Mammary epithelial cell (primary cell): Measurements from ENCODE around the gene FPR1.

Source experiments
- EZH2 ChIP-seq: IDR thresholded peaks from 2 replicates; pipeline ENCODE4 v1.6.1; 2012; ENCODE audit warnings: low read length, inconsistent platforms, borderline replicate concordance
- TF ChIP-seq, protein P1 (sequence below), 2 donors: IDR thresholded peaks in 1 of 2; conservative IDR thresholded peaks in 1 of 2; 2 replicates each; pipeline ENCODE4 v1.5.1; 2011 to 2012; ENCODE audit warnings: inconsistent platforms in 2 of 2, low read length in 2 of 2, mild to moderate bottlenecking in 2 of 2, control low read depth in 1 of 2, low read depth in 1 of 2; ENCODE audit not compliant: insufficient read depth in 1 of 2; ENCODE audit errors: extremely low read depth in 1 of 2

DNA sequence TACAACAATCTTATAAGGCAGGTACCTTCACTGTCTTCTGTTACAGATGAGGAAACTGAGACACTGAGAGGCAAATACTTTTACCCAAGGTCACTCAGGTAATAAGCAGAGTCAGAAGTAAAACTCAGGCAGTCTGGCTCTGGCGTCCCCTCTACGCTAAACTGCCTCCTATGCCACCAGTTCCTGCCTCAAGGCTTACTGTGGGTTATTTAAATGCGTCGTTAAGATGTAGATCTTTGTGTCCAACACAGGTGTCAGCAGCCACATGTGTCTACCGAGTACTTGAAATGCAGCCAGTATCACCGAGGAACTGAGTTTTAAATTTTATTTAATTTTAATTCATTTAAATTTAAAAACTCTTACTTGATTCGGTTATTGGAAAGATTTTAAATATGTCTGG is 29.8 kb downstream of the FPR1 start:
- TF ChIP-seq, protein P1, sequence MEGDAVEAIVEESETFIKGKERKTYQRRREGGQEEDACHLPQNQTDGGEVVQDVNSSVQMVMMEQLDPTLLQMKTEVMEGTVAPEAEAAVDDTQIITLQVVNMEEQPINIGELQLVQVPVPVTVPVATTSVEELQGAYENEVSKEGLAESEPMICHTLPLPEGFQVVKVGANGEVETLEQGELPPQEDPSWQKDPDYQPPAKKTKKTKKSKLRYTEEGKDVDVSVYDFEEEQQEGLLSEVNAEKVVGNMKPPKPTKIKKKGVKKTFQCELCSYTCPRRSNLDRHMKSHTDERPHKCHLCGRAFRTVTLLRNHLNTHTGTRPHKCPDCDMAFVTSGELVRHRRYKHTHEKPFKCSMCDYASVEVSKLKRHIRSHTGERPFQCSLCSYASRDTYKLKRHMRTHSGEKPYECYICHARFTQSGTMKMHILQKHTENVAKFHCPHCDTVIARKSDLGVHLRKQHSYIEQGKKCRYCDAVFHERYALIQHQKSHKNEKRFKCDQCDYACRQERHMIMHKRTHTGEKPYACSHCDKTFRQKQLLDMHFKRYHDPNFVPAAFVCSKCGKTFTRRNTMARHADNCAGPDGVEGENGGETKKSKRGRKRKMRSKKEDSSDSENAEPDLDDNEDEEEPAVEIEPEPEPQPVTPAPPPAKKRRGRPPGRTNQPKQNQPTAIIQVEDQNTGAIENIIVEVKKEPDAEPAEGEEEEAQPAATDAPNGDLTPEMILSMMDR (conservative IDR thresholded peaks at IDR 0.05 in 1 of 2, IDR thresholded peaks at IDR 0.05 in 1 of 2; ENCODE audit: extremely low read depth in 1 of 2, insufficient read depth in 1 of 2, low read depth in 1 of 2, low read length in 2 of 2), result no peak
- TF ChIP-seq EZH2, result no peak
